Stimulated activated CD8-positive, alpha-beta memory T cell treated with anti-CD3 and anti-CD28 coated beads, Interleukin-12 subunit alpha, Interleukin-12 subunit beta, amount 100 ng/mL, for 4 hours (primary cell): ENCODE data around the gene RGPD6.
"Not testable (repeated sequence)": the region's sequence is repeated elsewhere in the genome, so short reads cannot be mapped to it uniquely, and the experiment has no call there.

Experiments
- DNase-seq: peaks from one replicate; pipeline ENCODE4 v3.0.0-alpha.2; 2020; ENCODE audit warnings: low read depth

Gene RGPD6

DNA sequence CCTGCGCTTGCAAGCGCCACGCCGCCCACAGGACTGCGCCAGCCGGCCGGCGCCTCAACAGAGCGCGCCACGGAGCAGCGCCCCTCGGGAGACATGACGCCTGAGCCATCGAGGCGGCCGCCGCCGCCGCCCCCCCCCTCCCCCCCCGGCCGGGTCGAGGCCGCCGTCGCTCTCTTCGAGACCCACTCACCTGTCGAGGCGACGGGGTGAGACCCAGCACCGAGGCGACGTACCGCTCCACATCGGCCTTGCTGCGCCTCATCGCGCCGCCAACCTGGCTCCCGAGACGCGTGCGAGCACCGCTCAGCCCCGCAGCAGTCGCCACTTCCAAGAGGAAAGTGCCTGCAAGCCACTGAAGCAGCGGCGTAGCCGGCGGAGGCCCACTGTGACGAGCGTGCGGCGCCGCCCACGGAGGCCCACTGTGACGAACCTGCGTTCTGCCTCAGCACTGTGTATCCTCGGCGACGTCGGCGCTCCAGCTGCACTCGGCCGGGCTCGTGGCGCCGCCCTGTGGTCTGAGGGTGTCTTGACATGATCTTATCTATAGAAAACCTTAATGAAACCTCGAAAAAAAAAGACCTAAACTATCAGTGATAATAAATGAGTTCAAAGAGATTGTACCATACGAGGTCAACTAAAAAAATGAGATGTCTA lies at the start of gene RGPD6:
TSS of gene RGPD6 (minus strand) at position 460 of the 654 bp plus-strand sequence. CDS start at position 262, 198 bp downstream.
- DNase-seq = not testable (repeated sequence)

DNA sequence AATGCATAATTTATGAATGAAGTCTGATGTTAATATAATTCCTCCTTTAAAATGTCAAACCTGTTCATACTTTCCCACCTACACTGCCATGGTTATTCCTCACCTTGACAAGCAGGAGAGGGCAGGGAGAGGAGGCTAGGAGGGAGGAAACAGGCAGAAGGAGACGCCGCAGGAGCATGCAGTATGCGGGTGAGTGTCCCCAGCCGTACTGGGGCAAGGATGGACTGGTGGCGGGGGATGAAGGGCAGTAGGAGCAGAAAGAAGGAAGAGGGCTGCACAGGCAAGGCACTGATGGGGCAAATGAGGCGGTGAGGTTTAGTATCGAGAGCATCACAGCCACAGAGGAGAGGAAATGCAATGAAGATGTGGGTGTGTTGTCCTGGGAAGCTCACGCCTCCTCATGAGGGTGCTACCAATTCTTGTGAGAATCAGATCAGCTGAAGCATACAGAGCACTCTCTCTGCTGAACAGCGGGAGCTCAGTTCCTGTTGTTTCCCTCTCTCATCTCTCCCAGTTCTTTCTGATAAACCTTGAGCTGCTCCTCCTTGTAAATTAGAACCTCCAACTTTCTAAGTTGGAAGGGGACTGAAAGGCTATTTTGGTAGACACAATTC lies 42.4 kb upstream of the RGPD6 start:
- DNase-seq = not testable (repeated sequence)

GRCh38 chr2:110613927-110614326 lies 36.9 kb upstream of the RGPD6 start:
- not testable (repeated sequence) for DNase-seq

GRCh38 chr2:110610613-110611250 lies 33.7 kb upstream of the RGPD6 start:
- DNase-seq = not testable (repeated sequence)

- DNase-seq = not testable (repeated sequence)
Measured at GRCh38 chr2:110609843-110610612, 33.0 kb upstream of the RGPD6 start.

DNA sequence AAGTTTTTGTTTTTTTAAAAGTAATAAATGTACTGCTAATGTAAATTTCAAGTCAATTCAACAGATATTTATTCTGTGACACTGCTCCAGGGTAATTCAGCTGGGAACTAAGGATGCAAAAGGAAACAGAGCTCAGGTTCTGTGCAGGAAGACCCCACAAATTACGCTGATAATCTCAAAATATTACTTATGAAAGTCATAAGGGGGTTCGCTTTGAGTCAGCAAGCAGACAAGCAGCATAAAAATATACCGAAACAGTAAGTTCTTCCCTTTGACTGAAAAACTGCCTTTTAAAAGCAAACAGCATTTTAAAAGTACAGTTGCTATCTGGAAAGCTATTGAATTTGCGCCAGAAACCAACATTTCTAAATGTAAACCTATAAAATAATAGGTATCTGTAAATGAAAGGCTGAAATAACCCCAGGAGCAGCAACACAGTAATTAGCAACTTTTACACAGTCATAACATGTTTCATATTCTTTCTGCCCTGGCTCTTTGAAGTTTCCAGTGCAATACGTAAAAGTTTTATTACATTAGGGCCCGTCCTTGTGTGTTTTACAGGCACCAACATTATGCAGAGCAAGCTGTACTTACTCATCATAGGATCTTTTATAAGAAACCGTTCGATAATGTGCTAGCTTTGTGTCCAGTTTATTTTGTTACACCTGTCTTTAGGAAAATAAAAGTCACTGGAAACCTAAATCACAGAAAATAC lies 31.9 kb upstream of the RGPD6 start:
- DNase-seq = not testable (repeated sequence)

- DNase-seq = not testable (repeated sequence)
Measured at GRCh38 chr2:110605057-110605456, 28.0 kb upstream of the RGPD6 start.

- DNase-seq = not testable (repeated sequence)
Measured at GRCh38 chr2:110603917-110604591, 27.0 kb upstream of the RGPD6 start.

DNA sequence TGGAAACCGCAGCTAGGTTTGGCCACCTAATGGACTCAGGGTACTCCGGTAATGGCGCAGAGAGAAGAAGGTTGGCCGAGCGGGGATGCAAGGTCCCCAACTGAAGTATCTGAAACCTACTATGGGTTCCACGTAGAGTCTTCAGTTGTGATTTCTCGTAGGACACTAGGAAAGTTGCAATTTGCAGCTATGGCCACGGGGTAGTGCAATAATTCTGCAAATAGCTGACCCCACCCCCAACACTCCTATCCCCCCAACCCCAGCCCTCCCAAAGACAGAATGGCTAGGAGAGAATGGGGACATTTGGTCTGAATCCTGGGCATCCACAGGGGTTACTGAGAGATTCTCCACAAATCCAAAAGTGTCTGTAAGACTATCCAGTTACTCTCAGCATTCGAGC lies 25.1 kb upstream of the RGPD6 start:
- DNase-seq = not testable (repeated sequence)

DNA sequence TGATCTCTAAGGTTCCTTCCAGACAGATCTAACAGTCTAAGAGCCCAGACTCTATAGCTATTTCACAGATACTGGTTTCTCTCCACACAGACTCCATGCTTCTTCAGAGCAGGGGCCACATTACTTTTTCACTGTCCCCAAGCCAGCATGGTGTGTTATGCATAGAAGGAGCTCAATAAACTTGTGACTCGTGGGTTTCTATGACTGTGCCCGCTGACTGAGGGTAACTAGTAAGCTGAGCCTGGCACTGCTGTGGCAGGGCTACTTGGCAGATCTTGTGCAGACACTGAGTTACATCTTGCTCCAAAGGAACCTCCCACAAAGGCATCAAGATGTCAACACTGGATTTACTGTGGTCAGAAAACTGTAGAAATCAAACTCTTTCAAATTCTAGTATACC lies 15.0 kb upstream of the RGPD6 start:
- not testable (repeated sequence) for DNase-seq

DNA sequence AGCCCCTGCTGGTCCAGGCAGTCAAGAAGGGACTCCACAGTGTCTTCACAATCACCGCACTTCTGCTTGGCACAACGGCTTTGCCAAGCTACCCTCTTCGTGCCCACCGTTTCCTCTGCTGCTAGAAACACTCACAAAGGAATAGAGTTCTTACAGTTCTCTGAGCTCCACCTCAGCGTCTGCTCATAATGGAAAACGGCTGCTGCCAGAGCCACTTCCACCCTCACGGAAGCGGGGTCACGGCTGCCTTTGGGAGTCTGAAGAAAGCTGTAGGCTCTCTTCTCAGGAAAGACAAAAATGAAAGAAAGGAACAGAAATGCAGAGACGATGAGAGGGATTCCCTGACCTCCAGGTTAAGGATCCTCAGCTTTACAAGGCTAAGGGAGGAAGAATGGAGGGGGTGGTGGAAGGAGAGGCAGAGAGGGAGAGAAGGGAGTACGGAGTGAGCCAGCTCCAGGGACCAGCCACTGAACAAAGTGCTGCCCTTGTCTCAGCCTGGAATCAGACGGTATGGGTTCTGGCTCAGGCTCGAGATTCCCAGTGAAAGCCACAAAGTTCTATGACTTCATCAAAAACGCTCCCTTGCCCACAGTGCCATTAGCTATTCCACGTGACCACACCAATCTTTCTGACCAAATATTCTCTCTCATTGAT lies 12.8 kb upstream of the RGPD6 start:
- not testable (repeated sequence) for DNase-seq

DNA sequence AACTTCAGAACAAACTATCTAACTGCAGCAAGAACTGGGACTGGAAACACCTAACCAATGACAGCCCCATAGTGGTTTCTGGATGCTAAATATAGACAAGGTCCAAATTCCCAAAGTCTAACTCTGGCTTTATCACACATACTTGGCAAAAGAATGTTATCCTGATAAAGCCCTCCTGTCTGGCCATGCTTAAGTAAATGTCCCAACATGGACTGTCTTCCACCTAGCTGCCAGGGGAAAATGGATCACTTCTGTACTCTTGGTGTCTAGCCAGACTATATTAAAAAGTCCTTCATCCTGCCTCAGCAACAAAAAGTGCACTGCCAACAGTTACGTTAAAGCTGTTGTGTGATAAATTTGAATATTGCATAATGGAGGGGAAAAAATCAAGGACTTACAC lies 11.5 kb upstream of the RGPD6 start:
- DNase-seq = not testable (repeated sequence)

GRCh38 chr2:110579216-110579965 lies 2.4 kb upstream of the RGPD6 start:
- not testable (repeated sequence) for DNase-seq

DNA sequence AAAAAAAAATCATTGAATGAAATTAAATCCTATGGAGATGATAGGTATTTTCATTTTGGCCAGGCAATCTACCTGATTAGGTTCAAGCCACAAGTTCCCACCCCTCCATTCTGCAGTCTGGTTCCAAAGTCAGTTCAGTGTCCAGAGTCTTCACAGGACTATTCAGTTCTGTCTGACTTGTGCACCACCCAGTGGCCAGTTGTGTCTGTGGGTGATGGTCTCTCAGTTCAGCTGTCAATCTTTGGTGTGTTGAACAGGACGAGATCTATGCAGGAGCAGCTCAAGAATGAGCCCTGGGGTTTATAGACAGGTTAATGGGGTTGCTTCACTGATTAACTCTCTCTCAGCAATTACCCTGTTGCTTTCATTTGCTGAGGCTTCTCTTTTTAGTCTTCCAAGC lies 1.4 kb upstream of the RGPD6 start:
- DNase-seq = not testable (repeated sequence)

DNA sequence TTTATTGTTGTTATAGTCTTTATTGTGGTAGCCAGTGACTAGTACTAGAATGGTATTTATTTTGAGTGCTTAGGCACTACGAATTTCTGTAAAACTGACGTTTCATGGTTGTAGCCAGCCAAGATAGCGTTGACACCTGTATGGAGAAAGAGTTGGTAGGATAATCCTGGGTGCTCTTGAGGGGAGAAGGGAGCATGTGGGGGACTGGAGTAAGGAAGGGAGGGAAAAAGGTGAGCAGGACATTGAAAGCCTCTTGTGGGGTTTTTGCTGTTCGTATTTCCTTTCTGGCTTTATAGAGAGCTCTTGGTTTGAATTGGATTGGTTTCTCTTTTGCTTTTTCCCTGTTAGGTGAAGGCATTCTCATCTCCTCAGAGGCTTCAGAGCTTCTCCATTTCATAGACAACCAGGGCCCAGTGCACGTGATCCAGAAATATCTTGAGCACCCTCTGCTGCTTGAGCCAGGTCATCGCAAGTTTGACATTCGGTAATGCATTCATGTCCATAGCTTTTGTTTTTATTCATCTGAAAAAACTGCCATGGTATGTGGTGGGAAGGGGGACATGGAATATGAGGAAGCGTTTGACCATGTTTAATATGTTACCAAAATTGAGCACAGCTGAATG lies 77.2 kb downstream of the RGPD6 start:
- not testable (repeated sequence) for DNase-seq

DNA sequence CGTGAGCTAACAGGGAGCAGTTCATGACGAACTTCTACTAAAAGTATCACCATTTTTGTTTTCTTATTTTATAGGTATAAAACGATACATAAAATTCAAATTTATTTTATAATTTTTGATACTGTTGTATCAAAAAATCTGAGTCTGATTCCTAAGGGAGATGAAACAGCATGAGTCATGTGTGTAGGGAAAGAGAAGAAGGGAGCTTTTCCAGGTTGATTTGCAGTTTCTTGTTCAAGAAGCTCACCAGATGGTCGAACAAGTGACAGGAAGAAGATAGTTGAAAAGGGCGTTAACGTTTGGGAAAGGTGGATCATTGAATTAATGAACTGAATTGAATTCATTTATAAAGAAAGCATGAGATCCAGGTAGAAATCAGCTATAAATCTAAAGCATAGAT lies 81.0 kb downstream of the RGPD6 start:
- DNase-seq = not testable (repeated sequence)

- not testable (repeated sequence) for DNase-seq
Measured at GRCh38 chr2:110494488-110494887, 82.5 kb downstream of the RGPD6 start.

GRCh38 chr2:110488991-110489390 lies 88.0 kb downstream of the RGPD6 start:
- not testable (repeated sequence) for DNase-seq

DNA sequence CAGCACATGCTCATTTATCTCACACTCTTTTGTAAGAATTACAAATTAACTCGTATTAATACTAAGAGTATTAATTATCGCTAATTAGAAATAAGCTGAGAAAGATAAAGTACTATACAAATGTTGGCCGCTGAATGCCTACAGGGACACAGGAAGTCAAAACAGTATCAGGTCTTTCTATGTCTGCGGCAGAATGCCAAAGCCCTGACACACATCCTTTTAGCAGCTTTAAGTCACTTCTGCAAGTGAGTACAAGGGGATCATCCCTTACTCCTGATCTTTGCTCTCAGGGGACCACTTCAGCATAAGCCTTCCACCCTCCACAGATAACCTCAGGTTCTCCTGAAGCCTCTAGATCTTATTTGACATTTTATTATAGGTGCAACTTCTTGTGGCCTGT lies 94.3 kb downstream of the RGPD6 start:
- DNase-seq = not testable (repeated sequence)
